Breast epithelium (tissue), 3 donors: ENCODE measurements around the gene RBX1.

Experiments used
- POLR2A ChIP-seq: fragments of 450-650 bp; IDR thresholded peaks from one replicate; pipeline ENCODE4 v1.6.1; 2016; ENCODE audit warnings: antibody characterized with exemption, mild to moderate bottlenecking, moderate library complexity
- TF ChIP-seq, protein P1 (sequence below), 3 donors: fragments of 450-650 bp; IDR thresholded peaks; one replicate each; pipeline ENCODE4 v1.5.1; 2016 to 2017; ENCODE audit warnings: antibody characterized with exemption in 3 of 3, mild to moderate bottlenecking in 3 of 3, moderate library complexity in 3 of 3

DNA sequence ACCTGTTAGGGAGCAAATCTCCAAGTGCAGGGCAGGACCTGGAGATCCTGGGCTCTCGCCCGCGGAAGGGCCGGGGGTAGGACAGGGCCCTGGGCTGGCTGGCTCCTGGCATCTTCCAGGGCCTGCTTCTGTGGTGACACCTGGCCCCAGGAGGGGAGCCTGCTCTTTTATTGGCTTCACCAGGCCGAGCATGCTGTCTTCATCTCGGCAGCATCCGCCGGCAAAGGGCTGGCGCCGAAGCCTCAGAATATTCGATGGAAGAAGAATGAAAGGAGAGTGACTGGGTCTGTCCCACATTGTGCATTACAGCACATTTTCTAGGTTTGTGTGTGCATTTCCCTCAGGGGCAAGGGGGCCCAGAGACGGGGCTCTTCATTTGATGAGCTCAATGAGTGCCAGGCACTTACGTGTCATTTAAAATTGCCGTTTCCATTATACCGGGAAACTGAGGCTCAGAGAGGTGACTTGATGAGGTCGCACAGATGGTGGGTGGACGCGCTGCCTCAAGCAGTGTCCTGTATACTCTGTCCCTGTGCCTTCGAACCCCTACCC, 70.0 kb downstream of the RBX1 start:
- TF ChIP-seq, protein P1, sequence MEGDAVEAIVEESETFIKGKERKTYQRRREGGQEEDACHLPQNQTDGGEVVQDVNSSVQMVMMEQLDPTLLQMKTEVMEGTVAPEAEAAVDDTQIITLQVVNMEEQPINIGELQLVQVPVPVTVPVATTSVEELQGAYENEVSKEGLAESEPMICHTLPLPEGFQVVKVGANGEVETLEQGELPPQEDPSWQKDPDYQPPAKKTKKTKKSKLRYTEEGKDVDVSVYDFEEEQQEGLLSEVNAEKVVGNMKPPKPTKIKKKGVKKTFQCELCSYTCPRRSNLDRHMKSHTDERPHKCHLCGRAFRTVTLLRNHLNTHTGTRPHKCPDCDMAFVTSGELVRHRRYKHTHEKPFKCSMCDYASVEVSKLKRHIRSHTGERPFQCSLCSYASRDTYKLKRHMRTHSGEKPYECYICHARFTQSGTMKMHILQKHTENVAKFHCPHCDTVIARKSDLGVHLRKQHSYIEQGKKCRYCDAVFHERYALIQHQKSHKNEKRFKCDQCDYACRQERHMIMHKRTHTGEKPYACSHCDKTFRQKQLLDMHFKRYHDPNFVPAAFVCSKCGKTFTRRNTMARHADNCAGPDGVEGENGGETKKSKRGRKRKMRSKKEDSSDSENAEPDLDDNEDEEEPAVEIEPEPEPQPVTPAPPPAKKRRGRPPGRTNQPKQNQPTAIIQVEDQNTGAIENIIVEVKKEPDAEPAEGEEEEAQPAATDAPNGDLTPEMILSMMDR (IDR thresholded peaks at IDR 0.05): no peak
- no peak for TF ChIP-seq POLR2A
